Renal cortical epithelial cell (primary cell): ENCODE data around the gene SLC51B. TPM values are rescaled to one million over a fixed set of nuclear protein-coding genes. Genes with fewer than 3 reads are reported as not detected.

ENCODE experiments used
- DNase-seq: peaks from one replicate; pipeline ENCODE4 v3.0.0-alpha.2; 2011; ENCODE audit warnings: low read depth
- total RNA-seq: library from RNA; depleted of rRNA; stranded (reverse); fragments of >200 nt; gene quantifications from 2 replicates; pipeline ENCODE4 v1.2.3, GENCODE V29; 2014

The SLC51B gene
- total RNA-seq, 1 donor from 2014 or later = 0.15 TPM

- no peak for DNase-seq
Measured at GRCh38 chr15:65041787-65042186, 3.4 kb upstream of the SLC51B start.

- DNase-seq = peak; percentile 58
Measured at GRCh38 chr15:65042776-65043327, 2.3 kb upstream of the SLC51B start.

- DNase-seq = peak; percentile 95
Measured at GRCh38 chr15:65044218-65044617, 969 bp upstream of the SLC51B start.

- no peak for DNase-seq
Measured at GRCh38 chr15:65048241-65048640, 3.1 kb downstream of the SLC51B start.

- peak; percentile 87 for DNase-seq
Measured at GRCh38 chr15:65049418-65049840, 4.2 kb downstream of the SLC51B start.

GRCh38 chr15:65050270-65050669 lies 5.1 kb downstream of the SLC51B start:
- DNase-seq = no peak

GRCh38 chr15:65051266-65051665 lies 6.1 kb downstream of the SLC51B start:
- no peak for DNase-seq

GRCh38 chr15:65052956-65053355 lies 7.8 kb downstream of the SLC51B start:
- no peak for DNase-seq

GRCh38 chr15:65054333-65055200 lies 9.4 kb downstream of the SLC51B start:
- DNase-seq = peak; percentile 40

- peak; percentile 79 for DNase-seq
Measured at GRCh38 chr15:65055201-65055870, 10.1 kb downstream of the SLC51B start.

GRCh38 chr15:65056106-65056505 lies 10.9 kb downstream of the SLC51B start:
- DNase-seq = no peak

GRCh38 chr15:65056868-65057548 lies 11.8 kb downstream of the SLC51B start:
- peak; percentile 99 for DNase-seq

GRCh38 chr15:65057549-65057940 lies 12.4 kb downstream of the SLC51B start:
- DNase-seq = no peak

- no peak for DNase-seq
Measured at GRCh38 chr15:65058394-65059368, 13.5 kb downstream of the SLC51B start.

- DNase-seq = no peak
Measured at GRCh38 chr15:65059369-65059750, 14.2 kb downstream of the SLC51B start.

- DNase-seq = no peak
Measured at GRCh38 chr15:65059931-65060596, 14.9 kb downstream of the SLC51B start.

GRCh38 chr15:65060641-65061397 lies 15.6 kb downstream of the SLC51B start:
- no peak for DNase-seq

GRCh38 chr15:65062061-65062460 lies 16.9 kb downstream of the SLC51B start:
- no peak for DNase-seq

- DNase-seq = no peak
Measured at GRCh38 chr15:65062726-65063125, 17.5 kb downstream of the SLC51B start.
